ENCODE measurements around the gene CCDC137.

Gene CCDC137

DNA sequence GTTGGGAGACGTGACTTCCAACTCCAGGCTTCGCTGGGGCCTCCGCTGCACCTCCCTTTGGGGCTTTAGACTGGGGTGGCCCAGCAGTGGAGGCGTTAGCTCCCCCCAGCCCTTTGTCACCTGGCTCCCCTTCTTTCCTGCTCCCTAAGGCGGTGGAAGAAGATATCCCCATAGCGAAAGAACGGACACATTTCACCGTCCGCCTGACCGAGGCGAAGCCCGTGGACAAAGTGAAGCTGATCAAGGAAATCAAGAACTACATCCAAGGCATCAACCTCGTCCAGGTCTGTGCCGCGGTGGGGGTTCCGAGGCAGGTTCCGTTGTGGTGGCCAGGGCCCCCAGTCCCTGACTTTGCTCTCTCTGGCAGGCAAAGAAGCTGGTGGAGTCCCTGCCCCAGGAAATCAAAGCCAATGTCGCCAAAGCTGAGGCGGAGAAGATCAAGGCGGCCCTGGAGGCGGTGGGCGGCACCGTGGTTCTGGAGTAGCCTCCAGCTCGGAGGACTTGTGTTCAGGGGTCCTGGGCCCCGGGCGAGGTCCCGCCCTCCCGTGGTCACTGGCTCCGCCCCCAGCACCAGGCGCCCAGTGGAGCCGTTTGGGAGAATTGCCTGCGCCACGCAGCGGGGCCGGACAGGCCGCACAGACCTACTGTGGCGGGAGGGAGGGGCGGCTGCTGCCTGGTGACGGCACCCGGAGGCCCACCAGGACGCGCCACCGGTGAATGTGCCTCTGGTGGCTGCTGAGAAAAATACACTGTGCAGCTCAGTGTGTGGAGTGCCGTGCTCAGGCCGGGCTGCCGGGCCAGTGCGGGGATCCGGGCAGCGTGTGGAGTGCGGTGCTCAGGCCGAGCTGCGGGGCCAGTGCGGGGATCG lies 40.5 kb downstream of the CCDC137 start:
- no peaks in the 10 kb centered on the region for H3K9me3 ChIP-seq (ENCODE audit: control insufficient read depth, insufficient read depth, low read length)
- H3K9ac ChIP-seq (ENCODE audit: low read depth, low read length), result no peak overlapping the region
- peaks cover 13% of the 10 kb centered on the region; the same call in 1 of the 2 replicates for H3K4me1 ChIP-seq (ENCODE audit: insufficient read depth, low read length)
- H3K36me3 ChIP-seq (ENCODE audit: insufficient read depth, low read length), result peaks cover 10% of the 10 kb centered on the region

DNA sequence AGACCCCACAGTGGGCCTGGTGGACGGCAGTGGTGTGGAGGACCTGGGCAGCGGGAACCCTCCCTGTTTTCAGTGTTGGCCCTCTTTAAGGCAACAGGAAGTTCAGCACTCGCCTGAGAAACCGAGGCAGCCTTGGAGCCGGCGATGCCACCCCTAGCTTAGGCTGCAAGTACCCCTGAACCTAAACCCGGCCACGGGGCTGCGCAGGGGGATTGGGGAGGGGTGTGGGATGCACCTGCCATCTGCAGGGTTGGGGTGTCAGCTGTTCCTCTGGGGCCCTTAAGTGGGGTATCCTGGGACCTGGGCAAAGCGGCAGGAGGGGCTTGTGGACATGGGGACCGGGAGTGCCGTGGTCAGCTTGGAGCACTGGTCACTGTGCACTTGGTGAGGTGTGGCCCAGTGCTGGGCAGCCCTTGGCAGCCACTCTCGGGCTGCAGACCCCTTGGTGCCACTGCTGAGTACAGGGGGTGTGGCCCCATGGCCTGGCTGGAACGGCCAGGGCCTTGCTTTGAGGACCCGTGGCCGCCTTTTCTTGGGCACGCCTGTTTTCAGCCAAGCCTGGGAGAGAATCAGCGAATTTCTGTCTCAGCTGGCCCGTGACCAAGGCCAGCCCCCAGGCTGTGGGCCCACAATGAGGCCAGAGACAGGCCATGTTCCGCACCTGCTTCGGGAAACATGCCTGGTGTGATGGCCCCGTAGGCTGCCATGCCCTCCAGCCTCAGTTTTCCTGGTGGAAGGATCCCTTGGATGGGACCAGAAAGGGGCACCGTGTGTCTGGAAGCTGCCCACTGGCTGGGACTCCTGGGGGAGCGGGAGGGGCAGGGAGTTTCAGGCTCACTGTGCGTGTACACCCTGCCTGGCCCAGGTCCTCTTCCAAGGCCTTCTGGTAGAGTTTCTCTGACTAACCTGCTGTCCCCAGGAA lies 41.4 kb downstream of the CCDC137 start:
- H3K9me3 ChIP-seq (ENCODE audit: control insufficient read depth, insufficient read depth, low read length), result no peaks in the 10 kb centered on the region
- H3K36me3 ChIP-seq (ENCODE audit: insufficient read depth, low read length), result peaks cover 10% of the 10 kb centered on the region
- peaks cover 14% of the 10 kb centered on the region; the same call in 1 of the 2 replicates for H3K4me1 ChIP-seq (ENCODE audit: insufficient read depth, low read length)
- no peak overlapping the region for H3K9ac ChIP-seq (ENCODE audit: low read depth, low read length)

DNA sequence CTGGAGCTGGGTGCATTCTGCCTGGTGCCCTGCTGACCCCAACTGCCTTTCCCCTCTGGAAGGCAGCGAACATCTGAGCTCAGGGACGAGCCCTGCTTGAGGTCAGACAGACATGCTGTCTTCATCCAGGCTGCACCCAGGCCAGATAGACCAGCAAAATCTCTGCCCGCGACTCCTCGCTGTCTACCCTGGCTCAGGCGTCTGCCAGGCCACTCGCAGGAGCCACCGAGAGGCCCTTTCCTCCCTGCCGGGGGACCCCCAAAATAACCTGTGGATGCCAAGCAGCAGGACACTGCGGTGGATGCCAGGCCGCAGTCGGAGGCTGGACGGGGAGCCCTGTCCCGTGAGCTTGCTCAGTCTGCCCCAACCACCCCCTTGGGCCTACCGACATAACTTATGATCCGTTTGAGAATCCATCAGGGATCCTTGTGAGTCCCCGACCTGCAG lies 42.2 kb downstream of the CCDC137 start:
- Histone ChIP-seq H3K36me3 (ENCODE audit: insufficient read depth, low read length) (peaks cover 10% of the 10 kb centered on the region), H3K4me1 (ENCODE audit: insufficient read depth, low read length) (peaks cover 19% of the 10 kb centered on the region; the same call in 1 of the 2 replicates), H3K9me3 (ENCODE audit: control insufficient read depth, insufficient read depth, low read length) (no peaks in the 10 kb centered on the region), H3K9ac (ENCODE audit: low read depth, low read length) (no peak overlapping the region)

DNA sequence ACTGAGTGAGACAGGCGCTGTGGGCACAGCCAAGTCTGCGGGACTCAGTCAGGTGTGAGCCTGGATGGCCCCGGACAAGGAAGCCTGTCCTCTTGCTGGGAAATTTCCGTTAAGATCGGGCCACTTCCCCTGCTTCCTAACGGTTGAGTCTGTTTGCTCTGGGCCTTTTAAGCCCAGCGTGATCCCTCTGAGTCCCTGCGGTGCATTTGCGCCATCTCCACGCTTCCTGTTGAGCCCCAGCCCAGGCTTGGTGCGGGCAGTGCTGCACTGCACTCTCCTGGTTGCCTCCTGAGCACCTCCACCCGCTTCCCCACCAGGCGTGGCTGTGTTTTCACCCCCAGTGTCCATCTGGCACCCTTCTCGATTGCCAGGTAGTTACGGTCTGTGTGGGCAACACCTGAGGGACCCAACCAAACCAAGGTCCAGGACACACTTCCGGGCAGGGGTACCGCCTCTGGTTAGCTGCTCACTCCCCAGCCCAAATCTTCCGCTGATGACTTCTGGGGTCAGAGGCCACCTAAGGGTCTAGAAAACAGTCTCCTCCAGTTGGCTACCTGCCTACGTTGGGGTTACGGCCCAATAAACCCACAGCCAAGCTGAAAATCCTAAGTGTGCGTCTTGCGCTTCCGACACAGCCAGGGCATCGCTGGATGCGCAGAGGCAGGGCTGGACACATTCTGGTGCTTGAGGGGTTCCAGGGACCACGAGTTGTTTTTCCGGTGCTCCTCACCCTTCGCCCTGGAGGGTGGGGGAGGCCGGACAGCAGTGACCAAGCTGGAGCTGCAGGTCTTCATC lies 44.2 kb downstream of the CCDC137 start:
- Histone ChIP-seq H3K9ac (ENCODE audit: low read depth, low read length) (peak overlapping the region; percentile 90), H3K36me3 (ENCODE audit: insufficient read depth, low read length) (0 out of 2 replicates have a peak, but pooled peaks cover 2% of the 10 kb centered on the region)

DNA sequence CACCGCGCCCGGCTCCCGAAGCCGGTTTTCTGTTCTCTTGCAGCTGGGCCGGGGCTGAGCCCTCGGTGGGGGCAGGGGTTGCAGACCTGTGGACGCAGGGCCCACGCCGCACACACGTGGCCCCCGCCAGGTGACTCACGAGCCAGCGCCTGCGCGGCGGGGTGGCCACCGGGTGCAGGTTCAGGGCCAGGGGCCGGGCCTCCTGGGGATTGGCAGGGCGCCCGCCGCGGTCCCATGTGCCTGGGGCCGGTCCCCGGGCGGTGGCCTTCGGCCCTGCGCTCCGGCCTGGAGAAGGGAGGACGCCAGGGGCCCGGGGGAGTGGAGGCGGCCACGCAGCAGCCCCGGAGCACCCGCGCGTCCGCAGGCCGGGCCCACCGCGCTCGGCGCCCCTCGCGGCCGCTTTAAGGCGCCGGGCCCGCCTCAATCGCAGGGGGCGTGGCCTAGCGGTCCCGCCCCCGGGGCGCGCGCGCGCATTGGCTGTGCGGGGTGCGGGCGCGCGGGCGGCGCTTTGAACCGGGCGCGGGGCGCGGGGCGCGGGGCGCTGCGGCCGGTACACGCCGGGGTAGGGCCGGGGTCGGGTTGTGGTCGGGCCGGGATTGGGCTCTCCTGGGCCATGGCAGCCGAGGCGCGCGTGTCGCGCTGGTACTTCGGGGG lies 45.4 kb downstream of the CCDC137 start, which contains the start of gene SLC25A10:
Gene SLC25A10 (plus strand): TSS at position 471 of the 654 bp plus-strand sequence. CDS start 143 bp downstream, at position 614.
- peak within 1 kb of the TSS; percentile 90 for H3K9ac ChIP-seq (ENCODE audit: low read depth, low read length)
- peaks cover 15% of the 10 kb centered on the region; the same call in 1 of the 2 replicates for H3K4me1 ChIP-seq (ENCODE audit: insufficient read depth, low read length)
- no peaks in the 10 kb centered on the region for H3K36me3 ChIP-seq (ENCODE audit: insufficient read depth, low read length)
- no peaks in the 10 kb centered on the region for H3K9me3 ChIP-seq (ENCODE audit: control insufficient read depth, insufficient read depth, low read length)

More for the DNA sequence above, 44.2 kb downstream of the CCDC137 start:
- H3K4me1 ChIP-seq (ENCODE audit: insufficient read depth, low read length), result peaks cover 15% of the 10 kb centered on the region; the same call in 1 of the 2 replicates
- no peaks in the 10 kb centered on the region for H3K9me3 ChIP-seq (ENCODE audit: control insufficient read depth, insufficient read depth, low read length)

DNA sequence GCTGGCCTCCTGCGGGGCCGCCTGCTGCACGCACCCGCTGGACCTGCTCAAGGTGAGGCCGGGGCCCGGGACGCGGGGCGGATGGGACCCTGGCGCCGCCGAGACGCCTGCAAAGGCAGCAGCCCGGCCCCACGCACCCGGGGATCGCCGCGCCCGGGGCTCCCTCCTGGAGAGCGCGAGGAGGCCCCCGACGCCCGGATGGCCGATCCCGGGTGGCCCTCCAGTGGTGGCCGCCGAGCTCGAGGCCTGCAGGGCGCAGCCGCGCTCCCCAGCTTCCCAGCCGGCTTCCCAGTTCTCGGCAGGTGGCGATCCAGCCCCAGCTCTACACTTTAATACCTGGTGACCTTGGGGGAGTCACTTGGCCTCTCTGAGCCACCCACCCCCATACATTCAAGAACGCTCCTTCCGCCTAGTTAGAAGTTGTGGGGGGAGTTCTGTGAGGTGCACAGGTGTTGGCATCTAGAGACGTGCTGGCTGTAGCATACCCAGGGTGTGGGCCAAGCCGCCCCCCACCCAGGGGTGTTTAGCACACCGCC lies 46.0 kb downstream of the CCDC137 start:
- Histone ChIP-seq H3K9me3 (ENCODE audit: control insufficient read depth, insufficient read depth, low read length) (no peaks in the 10 kb centered on the region), H3K9ac (ENCODE audit: low read depth, low read length) (peak overlapping the region; percentile 90), H3K4me1 (ENCODE audit: insufficient read depth, low read length) (peaks cover 15% of the 10 kb centered on the region; the same call in 1 of the 2 replicates), H3K36me3 (ENCODE audit: insufficient read depth, low read length) (no peaks in the 10 kb centered on the region)

DNA sequence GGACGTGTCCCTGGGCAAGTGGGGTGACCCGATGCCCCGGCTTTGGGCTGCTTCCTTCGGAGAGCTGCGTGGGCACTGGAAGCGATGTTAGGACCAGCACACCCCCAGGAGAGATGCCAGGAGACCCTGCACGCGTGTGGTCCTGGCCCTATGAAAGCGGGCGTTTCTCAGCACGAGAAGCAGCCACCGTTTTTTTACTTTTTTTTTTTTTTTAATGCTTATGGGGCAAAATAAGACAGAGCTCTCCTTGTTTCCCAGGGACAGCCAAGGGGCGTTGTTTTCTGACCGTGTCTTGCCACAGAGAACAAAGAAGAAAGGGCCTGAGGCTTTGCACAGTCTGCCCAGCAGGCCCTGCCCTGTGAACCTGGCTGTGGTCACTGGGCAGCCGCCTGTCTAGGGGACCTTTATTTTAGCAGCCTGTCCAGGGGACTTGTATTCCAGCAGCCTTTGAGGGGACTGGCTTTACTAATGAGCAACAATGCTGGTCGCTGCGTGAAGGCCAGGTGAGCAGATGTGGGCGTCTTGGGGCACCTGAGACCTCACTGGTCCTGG lies 46.5 kb downstream of the CCDC137 start:
- Histone ChIP-seq H3K9ac (ENCODE audit: low read depth, low read length) (peak overlapping the region; percentile 90), H3K36me3 (ENCODE audit: insufficient read depth, low read length) (no peaks in the 10 kb centered on the region), H3K4me1 (ENCODE audit: insufficient read depth, low read length) (peaks cover 15% of the 10 kb centered on the region; the same call in 1 of the 2 replicates), H3K9me3 (ENCODE audit: control insufficient read depth, insufficient read depth, low read length) (no peaks in the 10 kb centered on the region)

DNA sequence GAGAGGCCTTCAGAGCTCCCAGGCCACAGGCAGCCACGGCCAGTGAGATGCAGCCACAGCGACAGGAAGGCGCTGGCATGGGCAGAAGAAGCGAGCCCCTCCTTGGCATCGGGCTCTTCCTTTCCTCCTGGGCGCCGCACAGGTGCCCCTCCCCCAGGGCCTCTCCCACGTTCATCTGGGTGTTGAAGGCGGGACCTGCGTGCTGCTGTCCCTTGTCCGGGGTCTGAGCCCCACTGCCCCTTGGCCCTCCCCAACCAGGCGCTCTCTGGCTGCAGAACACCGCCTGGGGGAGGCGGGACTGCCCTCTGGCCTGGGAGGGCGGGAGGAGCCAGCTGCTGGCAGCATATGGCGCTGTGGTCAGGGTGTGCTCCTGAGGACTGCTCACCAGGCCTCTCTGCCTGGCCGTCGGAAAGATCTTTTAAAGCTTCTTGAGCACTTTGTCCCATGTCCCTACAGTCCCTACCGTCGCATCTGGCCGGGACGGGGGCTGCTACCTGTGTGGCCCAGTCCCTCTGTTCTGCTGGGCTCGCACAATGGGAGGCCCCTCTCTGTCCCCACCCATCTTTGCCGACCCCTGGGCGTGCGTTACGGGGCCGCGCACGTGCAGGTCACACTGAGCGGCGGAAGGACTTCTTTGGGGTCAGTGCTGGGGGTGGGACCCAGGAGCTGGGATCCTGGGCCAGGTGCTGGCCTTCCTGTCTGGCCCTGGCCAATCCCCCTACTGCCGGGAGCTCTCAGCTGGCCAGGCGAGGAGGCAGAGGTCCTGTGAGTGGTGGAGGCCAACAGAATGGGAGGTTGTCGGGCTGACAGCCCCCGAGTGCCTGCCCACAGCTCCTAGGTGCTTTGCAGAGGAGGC lies 47.2 kb downstream of the CCDC137 start:
- Histone ChIP-seq H3K9me3 (ENCODE audit: control insufficient read depth, insufficient read depth, low read length) (no peaks in the 10 kb centered on the region), H3K36me3 (ENCODE audit: insufficient read depth, low read length) (no peaks in the 10 kb centered on the region), H3K4me1 (ENCODE audit: insufficient read depth, low read length) (peaks cover 15% of the 10 kb centered on the region; the same call in 1 of the 2 replicates), H3K9ac (ENCODE audit: low read depth, low read length) (peak overlapping the region; percentile 90; the same call in 1 of the 2 replicates)

DNA sequence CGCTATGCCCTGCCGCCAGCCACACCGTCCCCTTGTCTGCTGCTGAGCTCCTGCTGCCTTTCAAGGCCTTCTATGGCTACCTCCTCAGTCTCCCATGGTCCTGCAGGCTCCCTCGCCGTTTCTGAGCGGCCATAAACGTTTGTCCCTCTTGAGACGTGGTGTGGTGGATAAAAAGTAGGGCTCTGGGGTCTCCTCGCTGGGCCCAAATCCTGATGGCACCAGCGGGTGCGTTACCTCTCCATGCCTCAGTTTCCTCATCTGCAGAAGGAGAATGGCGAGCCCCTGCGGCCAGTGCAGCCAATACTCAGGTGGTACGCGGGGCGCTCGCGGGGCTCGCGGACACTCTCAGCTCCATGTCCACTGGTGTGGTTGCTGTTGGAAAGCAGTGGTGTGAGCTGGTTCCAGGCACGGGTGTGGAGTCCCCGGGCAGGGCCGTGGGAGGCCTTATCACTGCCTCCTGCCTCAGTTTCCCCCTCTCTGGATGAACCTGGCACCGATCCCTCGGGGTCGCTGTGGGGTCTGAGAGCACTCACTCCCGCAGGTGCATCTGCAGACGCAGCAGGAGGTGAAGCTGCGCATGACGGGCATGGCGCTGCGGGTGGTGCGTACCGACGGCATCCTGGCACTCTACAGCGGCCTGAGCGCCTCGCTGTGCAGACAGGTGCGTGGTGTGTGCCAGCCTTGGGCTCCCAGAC lies 48.0 kb downstream of the CCDC137 start:
- Histone ChIP-seq H3K36me3 (ENCODE audit: insufficient read depth, low read length) (no peaks in the 10 kb centered on the region), H3K4me1 (ENCODE audit: insufficient read depth, low read length) (peaks cover 15% of the 10 kb centered on the region; the same call in 1 of the 2 replicates), H3K9ac (ENCODE audit: low read depth, low read length) (no peak overlapping the region), H3K9me3 (ENCODE audit: control insufficient read depth, insufficient read depth, low read length) (no peaks in the 10 kb centered on the region)

DNA sequence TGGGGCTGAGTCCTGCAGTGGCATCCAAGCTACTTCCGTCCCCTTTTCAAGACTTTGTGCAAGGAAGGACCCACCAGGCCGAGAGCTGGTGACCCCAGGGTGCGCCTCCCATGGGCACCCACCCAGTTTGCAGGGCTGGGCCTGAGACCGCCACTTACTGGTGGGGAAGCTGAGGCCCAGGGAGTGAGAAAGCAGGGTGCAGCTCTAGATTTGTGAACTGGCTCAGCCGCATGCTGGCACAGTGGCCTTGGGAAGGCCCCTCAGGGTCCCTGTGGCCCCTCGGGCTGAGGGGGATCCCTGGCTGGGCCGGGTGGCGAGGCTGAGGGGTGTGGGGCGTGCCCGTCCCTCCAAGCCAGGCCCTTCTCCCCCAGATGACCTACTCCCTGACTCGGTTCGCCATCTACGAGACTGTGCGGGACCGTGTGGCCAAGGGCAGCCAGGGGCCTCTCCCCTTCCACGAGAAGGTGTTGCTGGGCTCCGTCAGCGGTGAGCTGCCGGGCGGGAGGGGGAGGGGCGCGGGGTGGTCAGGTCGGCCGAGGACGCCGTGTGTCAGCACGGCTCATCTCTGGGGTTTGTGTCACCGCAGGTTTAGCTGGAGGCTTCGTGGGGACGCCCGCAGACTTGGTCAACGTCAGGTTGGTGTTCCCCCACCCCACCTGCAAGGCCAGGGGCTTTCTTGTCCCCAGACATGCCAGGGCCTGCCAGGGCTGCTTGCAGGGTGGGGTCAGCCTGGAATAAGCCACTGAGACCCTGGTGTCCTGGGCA lies 48.8 kb downstream of the CCDC137 start:
- Histone ChIP-seq H3K36me3 (ENCODE audit: insufficient read depth, low read length) (no peaks in the 10 kb centered on the region), H3K9ac (ENCODE audit: low read depth, low read length) (no peak overlapping the region), H3K9me3 (ENCODE audit: control insufficient read depth, insufficient read depth, low read length) (no peaks in the 10 kb centered on the region), H3K4me1 (ENCODE audit: insufficient read depth, low read length) (peaks cover 10% of the 10 kb centered on the region; the same call in 1 of the 2 replicates)
